HG03066 (cell line): Measurements from ENCODE around the gene COL5A1.

ENCODE experiments used
- ATAC-seq: cut with Tn5 transposase; IDR thresholded peaks from one replicate; pipeline ENCODE4 v1.9.1; 2021; ENCODE audit warnings: low read depth; ENCODE audit not compliant: unreplicated experiment

Gene COL5A1

DNA sequence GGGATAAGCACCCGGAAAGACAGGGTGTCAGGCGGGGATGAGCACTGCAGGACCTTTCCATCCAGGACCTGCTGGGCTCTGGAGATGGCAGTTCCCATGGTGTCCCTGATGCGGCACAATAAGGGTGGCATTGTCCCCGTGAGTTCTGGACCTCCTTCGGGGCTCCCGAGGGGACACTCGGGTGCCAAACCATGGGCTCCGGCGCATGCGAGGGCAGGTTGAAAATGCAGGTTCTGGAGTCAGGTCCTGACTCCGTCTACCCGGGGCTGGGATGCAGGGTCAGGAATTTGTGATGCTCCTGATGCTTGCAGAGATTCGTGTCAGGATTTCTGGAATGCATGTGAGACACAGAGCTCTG lies 239.7 kb downstream of the COL5A1 start:
- no peak for ATAC-seq

DNA sequence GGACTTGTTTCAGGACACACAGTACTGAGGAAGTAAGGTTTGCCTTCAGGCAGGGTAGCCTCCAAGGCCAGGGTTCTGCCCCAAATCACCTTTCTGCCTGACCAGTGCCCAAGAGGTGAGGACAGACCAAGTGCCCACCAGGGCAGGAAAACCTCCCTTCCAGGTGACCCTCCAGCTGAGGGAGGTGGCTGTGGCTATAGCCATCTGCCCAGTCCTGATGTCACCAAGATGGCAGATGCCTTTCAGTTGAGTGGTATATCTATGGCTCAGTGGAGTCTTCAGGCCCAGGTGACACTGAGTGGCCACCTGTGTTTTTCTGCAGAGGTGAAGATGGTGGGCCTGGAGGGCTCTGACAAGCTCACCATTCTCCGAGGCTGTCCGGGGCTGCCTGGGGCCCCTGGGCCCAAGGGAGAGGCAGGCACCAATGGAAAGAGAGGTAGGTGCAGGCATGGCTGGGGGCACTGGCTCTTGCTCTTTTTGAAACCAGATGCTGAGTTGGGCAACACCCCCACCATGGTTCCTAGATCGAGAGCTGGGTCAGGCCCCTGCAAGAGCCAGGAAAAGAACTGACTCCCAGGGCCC lies 240.7 kb downstream of the COL5A1 start:
- no peak for ATAC-seq

DNA sequence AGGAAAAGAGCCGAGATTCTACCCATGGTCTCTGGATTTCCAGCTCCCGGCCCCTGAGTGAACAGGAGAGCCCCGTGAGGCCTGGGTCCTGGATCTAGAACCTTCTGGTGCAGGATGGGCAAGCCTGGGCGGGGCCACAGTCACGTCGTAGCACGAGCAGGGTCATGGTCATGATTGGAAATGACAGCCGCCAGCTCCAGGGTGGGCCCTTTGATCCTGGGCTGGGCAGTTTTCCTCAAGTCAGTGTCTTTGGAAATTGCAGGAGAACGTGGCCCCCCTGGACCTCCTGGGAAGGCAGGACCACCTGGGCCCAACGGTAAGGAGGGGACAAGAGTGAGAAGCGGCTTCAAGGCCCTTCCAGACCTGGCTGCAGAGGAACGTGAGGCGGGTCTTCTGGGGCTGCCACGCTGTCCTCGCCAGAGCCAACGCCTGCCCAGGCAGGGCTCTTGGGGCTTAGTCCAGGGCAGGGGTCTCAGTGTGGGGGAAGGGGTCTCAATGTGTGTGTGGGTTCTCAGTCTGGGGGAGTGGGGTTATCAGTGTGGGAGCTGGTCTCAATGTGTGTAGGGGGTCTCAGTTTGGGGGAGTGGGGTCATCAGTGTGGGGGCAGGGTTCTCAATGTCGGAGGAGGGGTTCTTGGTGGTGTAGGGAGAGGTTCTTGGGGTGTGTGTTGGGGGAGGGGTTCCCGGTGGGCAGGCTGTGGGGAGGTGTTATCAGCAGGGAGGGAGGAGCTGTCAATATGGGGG lies 241.6 kb downstream of the COL5A1 start:
- ATAC-seq, result no peak

DNA sequence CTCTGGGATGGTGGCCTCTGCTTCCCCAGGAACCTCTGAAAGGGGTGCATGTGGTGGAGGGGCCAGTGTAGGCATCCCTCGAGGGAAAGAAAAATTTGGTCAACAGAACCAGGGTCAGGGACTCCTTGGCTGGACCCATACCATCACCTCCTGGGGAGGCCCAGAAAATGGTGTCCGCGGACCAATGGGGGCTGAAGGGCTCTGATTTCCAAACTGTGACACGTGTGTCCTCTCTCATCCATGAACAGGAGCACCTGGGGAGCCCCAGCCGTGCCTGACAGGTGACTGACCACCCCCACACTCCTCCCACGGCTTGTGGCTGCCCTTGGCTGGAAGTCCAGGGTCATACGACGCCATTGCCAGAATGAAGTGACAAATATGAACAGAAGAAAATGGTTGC lies 242.9 kb downstream of the COL5A1 start:
- ATAC-seq, result no peak

DNA sequence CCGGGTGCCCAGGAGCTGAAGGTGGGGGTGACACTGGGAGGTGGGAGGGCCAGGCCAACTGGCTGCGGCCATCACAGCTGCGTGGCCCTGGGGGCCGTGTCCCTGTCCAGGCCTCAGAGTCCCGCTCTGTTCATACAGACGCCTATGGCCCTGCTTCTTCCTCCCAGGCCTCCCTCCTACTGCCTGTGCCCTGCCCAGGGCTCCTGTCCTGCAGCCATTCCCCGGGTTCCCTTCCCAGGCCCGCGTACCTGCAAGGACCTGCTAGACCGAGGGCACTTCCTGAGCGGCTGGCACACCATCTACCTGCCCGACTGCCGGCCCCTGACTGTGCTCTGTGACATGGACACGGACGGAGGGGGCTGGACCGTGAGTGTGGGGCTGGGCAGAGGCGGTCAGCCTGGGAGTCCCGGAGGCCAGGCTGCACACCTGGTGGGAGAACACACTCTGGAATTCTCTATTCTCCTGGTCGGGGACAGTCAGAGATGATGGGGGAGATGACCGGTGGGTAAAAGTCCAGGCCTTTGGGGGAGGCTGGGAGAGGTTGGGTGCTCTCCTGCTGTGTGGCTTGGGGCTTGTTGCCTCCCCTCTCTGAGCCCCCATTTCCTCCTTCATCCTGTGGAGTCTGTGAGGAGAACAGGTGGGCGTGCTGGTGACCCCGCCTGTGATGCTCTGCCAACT lies 243.5 kb downstream of the COL5A1 start:
- ATAC-seq, result no peak

DNA sequence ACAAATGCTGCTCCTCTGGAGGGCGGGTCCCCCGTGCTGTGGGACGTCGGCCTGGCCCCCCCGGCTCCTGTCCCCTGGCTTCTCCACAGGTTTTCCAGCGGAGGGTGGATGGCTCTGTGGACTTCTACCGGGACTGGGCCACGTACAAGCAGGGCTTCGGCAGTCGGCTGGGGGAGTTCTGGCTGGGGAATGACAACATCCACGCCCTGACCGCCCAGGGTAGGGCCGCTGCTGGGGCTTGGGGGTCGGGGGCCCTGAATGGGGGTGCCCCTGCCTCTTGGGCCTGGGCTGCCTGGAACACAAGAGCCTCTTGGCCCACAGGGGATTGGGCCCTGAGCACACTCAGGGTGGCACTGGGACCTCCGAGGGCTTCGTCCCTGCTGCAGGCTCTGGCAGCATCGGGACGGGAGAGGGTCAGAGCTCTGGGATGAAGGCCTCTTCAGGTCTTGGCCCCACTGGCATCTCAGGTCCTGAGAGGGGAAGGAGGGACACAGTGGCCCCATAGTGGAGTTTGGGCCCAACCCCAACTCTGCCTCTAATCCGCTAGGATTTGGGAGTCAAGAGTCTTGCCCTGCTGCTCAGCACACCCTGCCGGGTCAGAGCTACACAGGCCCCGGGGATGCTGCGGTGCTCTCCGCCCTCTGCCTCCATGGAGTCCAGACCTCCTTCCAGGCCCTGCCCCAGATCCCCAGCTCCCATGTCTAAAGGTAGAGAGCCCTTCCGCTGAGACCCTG lies 244.2 kb downstream of the COL5A1 start:
- ATAC-seq, result no peak

DNA sequence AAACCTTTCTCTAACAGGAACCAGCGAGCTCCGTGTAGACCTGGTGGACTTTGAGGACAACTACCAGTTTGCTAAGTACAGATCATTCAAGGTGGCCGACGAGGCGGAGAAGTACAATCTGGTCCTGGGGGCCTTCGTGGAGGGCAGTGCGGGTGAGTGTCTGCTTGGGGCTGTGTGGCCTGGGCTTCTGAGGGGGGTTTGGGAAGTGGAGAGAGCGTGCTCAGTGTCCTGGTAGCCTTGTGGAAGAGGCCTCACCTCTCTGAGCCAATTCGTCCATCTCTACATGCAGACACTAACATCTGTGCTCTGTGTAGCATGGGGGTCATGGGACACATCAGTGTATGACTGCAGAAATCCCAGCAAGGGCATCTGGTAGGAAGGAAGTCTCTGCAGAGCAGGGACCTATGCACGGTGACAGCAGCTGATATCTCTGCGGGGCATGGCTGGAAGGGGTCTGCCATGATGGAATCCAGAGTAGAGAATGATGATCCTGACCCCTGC lies 244.9 kb downstream of the COL5A1 start:
- no peak for ATAC-seq

DNA sequence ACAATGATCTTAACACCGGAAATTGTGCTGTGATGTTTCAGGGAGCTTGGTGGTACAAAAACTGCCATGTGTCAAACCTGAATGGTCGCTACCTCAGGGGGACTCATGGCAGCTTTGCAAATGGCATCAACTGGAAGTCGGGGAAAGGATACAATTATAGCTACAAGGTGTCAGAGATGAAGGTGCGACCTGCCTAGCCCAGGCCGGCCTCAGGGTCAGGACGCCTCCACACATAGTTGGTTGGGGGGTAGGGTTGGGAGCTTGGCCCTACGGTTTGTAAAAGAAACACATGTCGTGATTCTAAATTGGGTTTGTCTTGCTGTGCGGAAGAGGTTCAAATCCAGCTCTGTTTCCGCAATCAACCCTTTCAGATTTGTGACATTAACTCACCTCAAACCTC lies 245.6 kb downstream of the COL5A1 start:
- ATAC-seq, result no peak

DNA sequence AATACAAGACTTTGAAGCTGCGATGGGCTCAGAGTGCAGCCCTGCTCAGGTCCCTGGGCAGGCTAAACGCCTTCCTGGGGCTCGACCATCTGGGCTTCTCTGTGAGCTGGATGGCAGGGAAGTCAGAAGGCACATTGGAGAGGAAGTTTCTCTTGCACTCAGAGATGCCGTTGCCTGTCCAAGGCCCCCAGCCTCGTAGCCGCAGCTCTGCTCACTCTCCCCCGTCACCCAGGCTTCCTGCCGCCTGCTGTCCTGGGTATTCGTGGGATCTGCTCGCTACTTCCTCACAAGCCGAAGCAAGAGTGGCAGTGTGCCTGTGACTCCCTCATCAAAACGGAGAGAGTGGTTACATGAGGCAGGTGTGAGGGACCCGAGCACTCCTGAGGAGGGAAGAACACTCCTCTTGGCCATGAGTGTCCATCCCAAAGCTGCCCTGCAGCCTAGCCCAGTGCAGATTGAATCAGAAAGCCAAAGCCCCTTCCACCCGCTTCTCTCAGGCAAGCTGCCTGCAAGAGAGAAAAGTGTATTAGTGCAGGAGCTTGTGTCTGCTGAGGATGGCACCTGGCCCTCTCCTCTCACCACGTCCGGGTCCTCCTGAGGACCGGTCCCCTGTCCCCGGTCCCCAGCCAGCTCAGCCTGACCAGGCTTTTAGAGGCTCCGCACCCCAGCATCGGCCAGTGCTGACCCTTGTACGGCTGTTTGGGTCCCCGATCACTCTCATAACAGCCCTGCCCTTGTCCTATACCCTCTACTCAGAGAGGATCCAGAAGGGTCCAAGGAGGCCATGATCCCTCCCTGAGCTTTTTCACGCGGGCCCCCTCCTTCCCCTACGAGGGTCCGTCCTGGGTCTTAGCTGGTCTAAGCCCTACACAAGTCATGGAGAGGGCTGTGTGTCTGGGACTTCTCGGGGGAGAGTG lies 246.3 kb downstream of the COL5A1 start:
- ATAC-seq, result no peak

DNA sequence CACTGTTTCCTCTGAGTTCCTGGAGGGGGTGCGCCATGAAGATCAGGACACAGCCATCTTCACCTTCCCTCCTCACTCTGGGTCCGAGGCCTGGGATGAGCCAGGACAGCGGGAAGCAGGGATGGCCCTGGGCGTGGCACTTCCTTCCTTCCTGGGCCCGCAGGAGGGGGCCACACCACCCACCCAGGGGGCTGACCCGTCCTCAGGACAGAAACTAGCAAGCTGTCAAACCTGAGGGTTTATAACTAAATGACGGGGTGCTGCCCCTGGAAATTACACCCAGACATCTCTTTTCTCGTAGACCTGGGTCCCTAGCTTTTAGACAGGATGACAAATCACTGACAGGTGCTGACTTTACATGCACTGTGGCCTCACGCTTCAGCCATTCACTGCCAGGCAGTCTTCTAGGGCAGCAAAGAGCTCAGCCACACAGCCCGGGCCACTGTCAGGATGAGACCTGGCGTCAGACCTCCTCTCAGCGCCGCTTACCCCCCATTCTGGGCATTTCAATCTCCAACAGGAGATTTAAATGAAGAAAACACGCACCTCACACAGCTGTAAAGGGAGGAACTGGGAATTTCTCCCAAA lies 247.1 kb downstream of the COL5A1 start:
- ATAC-seq, result no peak

DNA sequence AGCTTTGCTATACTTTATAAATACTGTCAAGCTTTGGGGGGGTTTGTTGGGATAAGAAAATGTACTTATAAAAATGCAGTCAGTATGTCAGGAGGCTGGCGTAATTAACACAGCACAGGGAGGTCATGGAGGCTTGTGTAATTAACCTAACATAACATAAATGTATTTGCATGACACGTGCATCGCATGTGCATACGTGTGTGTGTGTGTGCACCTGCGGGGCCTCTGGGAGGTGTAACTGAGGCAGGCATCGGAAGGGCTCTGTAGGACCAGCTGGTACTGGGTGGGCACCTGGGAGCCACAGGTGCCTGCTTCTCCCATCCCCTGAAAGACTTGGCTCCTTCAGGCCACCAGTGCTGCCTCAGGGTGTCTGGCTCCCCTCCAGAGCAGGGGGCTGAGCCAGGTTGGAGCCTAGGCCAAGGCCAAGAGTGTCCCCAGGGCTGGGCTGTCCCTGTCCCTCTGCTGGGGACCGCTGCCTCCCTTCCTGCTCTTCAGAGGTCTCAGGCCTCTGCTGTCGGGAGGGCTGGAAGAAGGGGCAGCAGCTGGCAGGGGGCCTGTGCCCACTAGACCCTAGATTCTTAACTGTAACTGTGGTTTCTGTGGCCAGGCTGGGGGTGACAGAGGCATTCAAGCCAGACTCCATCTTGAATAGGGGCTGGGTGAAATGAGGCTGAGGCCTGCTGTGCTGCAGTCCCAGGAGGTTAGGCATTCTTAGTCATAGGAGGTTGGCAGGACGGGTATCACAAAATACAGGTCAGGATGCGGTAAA lies 248.0 kb downstream of the COL5A1 start:
- ATAC-seq, result no peak

DNA sequence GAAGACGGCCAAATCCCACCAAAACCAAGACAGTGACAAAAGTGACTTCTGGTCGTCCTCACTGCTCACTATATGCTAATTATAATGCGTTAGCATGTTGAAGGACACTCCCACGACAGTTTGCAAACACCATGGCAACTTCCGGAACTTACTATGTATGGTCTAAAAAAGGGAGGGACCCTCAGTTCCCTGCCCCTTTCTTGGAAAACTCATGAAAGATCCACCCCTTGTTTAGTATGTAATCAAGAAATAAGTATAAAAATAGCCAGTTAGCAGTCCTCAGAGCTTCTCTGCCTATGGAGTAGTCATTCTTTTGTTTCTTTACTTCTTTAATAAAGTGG lies 248.5 kb downstream of the COL5A1 start:
- ATAC-seq, result no peak

DNA sequence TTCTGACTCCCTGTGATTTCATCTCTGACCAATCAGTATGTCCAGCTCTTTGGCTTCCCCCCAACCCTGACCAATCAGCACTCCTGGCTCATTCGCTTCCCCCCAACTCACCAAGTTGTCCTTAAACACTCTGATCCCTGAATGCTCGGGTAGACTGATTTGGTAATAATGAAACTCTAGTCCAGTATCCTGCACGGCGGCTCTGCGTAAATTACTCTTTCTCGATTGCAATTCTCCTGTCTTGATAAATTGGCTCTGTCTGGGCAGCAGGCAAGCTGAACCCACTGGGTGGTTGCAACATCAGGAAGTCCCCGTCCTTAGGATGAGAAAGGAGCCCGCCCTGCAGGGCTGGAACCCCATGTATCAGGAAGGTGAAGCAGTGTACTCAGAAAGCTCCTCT lies 249.4 kb downstream of the COL5A1 start:
- no peak for ATAC-seq

DNA sequence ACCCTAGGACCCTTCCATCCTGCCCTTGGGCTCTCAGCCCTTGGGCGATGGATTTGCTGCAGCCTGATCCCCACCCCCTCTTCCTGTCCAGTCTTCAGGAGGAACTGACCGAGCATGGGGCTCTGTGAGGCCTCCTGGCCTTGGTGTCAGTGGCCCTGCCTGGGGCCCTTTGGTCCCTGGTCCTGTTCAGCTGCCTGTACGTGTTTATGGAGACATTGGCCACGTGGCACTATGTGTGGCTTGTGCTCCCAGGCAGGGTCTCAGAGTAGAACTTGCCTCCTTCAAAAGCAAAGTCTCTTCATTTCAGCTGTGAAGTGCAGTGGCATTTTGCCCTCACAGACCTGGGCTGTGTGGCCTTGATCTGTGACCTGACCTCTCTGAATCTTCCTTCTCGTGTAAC lies 250.1 kb downstream of the COL5A1 start:
- ATAC-seq, result no peak

DNA sequence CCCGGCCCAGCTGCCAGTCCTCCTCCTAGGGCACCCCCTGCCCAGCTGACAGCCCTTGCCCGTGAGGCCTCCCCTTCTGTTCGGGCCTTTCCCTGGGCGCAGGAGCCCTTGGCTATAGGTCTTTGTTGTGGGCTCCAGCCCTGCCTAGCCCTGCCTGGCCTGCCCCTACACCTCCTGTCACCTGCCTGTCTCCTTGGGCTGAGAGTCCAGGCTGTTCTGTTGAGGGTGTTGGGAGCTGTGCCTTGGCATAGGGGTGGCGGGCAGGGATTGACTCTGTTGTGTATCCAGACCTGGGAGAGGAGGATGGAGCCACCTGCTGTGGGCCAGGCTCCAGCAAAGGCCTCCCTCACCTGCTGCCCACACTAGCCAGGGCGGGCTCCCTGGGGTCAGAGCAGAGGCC lies 250.6 kb downstream of the COL5A1 start:
- no peak for ATAC-seq

DNA sequence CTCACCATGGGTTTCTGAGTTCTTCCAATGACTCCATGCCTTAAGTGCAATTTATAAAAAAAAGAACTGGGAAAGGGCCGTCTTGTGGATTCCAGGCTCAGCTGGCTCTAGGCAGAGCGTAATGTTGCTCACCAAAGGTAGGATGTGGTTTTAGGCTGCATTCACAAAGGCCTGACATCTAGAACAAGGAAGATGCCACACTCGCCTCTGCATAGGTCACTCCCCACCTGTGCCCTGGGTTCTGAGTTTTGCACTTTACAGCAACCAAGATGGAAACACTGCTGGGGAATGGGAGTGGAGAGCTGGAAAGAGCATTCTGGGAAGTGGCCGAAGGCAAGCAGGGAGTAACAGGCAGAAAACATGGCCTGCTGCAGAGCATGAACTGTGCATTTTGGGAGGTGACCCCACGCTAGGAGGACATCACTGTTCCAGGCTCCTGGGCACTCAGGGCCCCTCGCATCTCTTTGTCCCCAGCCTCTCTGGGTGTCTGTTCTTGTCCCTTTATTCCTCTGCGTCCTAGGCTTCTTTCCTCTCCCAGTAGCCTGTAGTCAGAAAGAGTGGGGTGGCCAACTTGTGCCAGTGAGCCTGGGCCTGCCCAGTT lies 251.3 kb downstream of the COL5A1 start:
- no peak for ATAC-seq
